ENCODE data around the gene FUT6.

- TF ChIP-seq, protein P1, sequence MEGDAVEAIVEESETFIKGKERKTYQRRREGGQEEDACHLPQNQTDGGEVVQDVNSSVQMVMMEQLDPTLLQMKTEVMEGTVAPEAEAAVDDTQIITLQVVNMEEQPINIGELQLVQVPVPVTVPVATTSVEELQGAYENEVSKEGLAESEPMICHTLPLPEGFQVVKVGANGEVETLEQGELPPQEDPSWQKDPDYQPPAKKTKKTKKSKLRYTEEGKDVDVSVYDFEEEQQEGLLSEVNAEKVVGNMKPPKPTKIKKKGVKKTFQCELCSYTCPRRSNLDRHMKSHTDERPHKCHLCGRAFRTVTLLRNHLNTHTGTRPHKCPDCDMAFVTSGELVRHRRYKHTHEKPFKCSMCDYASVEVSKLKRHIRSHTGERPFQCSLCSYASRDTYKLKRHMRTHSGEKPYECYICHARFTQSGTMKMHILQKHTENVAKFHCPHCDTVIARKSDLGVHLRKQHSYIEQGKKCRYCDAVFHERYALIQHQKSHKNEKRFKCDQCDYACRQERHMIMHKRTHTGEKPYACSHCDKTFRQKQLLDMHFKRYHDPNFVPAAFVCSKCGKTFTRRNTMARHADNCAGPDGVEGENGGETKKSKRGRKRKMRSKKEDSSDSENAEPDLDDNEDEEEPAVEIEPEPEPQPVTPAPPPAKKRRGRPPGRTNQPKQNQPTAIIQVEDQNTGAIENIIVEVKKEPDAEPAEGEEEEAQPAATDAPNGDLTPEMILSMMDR (IDR thresholded peaks at IDR 0.05), result no peak
- TF ChIP-seq POLR2A (IDR thresholded peaks at IDR 0.05), result no peak
Observed at GRCh38 chr19:5880604-5881078, 41.1 kb upstream of the FUT6 start.
